ENCODE measurements around the gene DEGS2.
A peak's percentile ranks its signal among the peaks of the same experiment; 100 is the strongest.

DEGS2 gene

GRCh38 chr14:100106250-100107112 is 53.0 kb downstream of the DEGS2 start:
- TF ChIP-seq CTCF (IDR thresholded peaks at IDR 0.05; ENCODE audit: borderline replicate concordance, extremely low read depth, low read length, poor library complexity, severe bottlenecking) (peak; percentile 30), EZH2 (IDR thresholded peaks at IDR 0.05; ENCODE audit: borderline replicate concordance, low read depth, low read length, severe bottlenecking) (no peak)

GRCh38 chr14:100105357-100106169 is 53.9 kb downstream of the DEGS2 start:
- ATAC-seq (ENCODE audit: insufficient read depth, low read depth) (no peak), DNase-seq (no peak)
- Histone ChIP-seq H3K4me2 (ENCODE audit: insufficient read depth, low read length) (no peak overlapping the region), H3K4me3 (ENCODE audit: low read depth in 1 of 2, low read length in 2 of 2) (no peak overlapping the region), H2AFZ (ENCODE audit: low read depth, low read length) (no peak overlapping the region), H3K36me3 (ENCODE audit: insufficient read depth, low read length) (peaks cover 99% of the 10 kb centered on the region), H3K27ac (ENCODE audit: low read length) (peak overlapping the region; percentile 29), H3K9ac (ENCODE audit: low read depth, low read length) (no peak overlapping the region), H4K20me1 (ENCODE audit: insufficient read depth, low read length) (peaks cover 97% of the 10 kb centered on the region), H3K27me3 (ENCODE audit: insufficient read depth, low read length, poor library complexity) (no peaks in the 10 kb centered on the region), H3K9me3 (ENCODE audit: insufficient read depth, low read length, severe bottlenecking) (no peaks in the 10 kb centered on the region), H3K79me2 (ENCODE audit: insufficient read depth, low read length) (peaks cover 100% of the 10 kb centered on the region), H3K4me1 (ENCODE audit: insufficient read depth, low read length) (peaks cover 59% of the 10 kb centered on the region)
- TF ChIP-seq EZH2 (IDR thresholded peaks at IDR 0.05; ENCODE audit: borderline replicate concordance, low read depth, low read length, severe bottlenecking), result no peak

More at GRCh38 chr14:100106250-100107112, 53.0 kb downstream of the DEGS2 start:
- Histone ChIP-seq H3K9me3 (ENCODE audit: insufficient read depth, low read length, severe bottlenecking) (no peaks in the 10 kb centered on the region), H3K27ac (ENCODE audit: low read length) (peak overlapping the region; percentile 63; the same call in 1 of the 2 replicates), H4K20me1 (ENCODE audit: insufficient read depth, low read length) (peaks cover 95% of the 10 kb centered on the region), H3K4me3 (ENCODE audit: low read depth in 1 of 2, low read length in 2 of 2) (no peak overlapping the region), H3K9ac (ENCODE audit: low read depth, low read length) (no peak overlapping the region), H3K79me2 (ENCODE audit: insufficient read depth, low read length) (peaks cover 98% of the 10 kb centered on the region), H3K4me1 (ENCODE audit: insufficient read depth, low read length) (peaks cover 55% of the 10 kb centered on the region), H3K36me3 (ENCODE audit: insufficient read depth, low read length) (peaks cover 97% of the 10 kb centered on the region), H2AFZ (ENCODE audit: low read depth, low read length) (no peak overlapping the region), H3K27me3 (ENCODE audit: insufficient read depth, low read length, poor library complexity) (no peaks in the 10 kb centered on the region), H3K4me2 (ENCODE audit: insufficient read depth, low read length) (no peak overlapping the region)
- ATAC-seq (ENCODE audit: insufficient read depth, low read depth) (no peak), DNase-seq (no peak)

GRCh38 chr14:100104523-100105300 is 54.7 kb downstream of the DEGS2 start:
- Histone ChIP-seq H3K9me3 (ENCODE audit: insufficient read depth, low read length, severe bottlenecking) (no peaks in the 10 kb centered on the region), H2AFZ (ENCODE audit: low read depth, low read length) (no peak overlapping the region), H3K9ac (ENCODE audit: low read depth, low read length) (no peak overlapping the region), H3K4me2 (ENCODE audit: insufficient read depth, low read length) (no peak overlapping the region), H3K79me2 (ENCODE audit: insufficient read depth, low read length) (peaks cover 100% of the 10 kb centered on the region), H3K27ac (ENCODE audit: low read length) (peak overlapping the region; percentile 42), H3K27me3 (ENCODE audit: insufficient read depth, low read length, poor library complexity) (no peaks in the 10 kb centered on the region), H3K4me1 (ENCODE audit: insufficient read depth, low read length) (peaks cover 64% of the 10 kb centered on the region), H3K4me3 (ENCODE audit: low read depth in 1 of 2, low read length in 2 of 2) (no peak overlapping the region), H3K36me3 (ENCODE audit: insufficient read depth, low read length) (peaks cover 99% of the 10 kb centered on the region), H4K20me1 (ENCODE audit: insufficient read depth, low read length) (peaks cover 97% of the 10 kb centered on the region)
- TF ChIP-seq EZH2 (IDR thresholded peaks at IDR 0.05; ENCODE audit: borderline replicate concordance, low read depth, low read length, severe bottlenecking) (no peak), CTCF (IDR thresholded peaks at IDR 0.05; ENCODE audit: borderline replicate concordance, extremely low read depth, low read length, poor library complexity, severe bottlenecking) (peak; percentile 41)
- DNase-seq (no peak), ATAC-seq (ENCODE audit: insufficient read depth, low read depth) (no peak)
